Progenitor cell of endocrine pancreas (in vitro differentiated cells): ENCODE results near the gene DHODH. TPM values are rescaled to one million over a fixed set of nuclear protein-coding genes. Genes with fewer than 3 reads are reported as not detected.

Experiments used
- DNase-seq: peaks from one replicate; pipeline ENCODE4 v3.0.0; 2021; ENCODE audit warnings: low spot score; ENCODE audit not compliant: unreplicated experiment
- H3K27ac Mint-ChIP-seq: 2 replicates; pipeline ENCODE4 v1.8.0; 2021; ENCODE audit warnings: mild to moderate bottlenecking, moderate library complexity, mixed read lengths
- H3K27me3 Mint-ChIP-seq: 2 replicates; pipeline ENCODE4 v1.8.0; 2021; ENCODE audit warnings: mixed read lengths
- H3K36me3 Mint-ChIP-seq: 2 replicates; pipeline ENCODE4 v1.8.0; 2022; ENCODE audit warnings: mixed read lengths; ENCODE audit not compliant: insufficient read depth
- H3K4me1 Mint-ChIP-seq: 2 replicates; pipeline ENCODE4 v1.8.0; 2021; ENCODE audit warnings: low read depth, mixed read lengths
- H3K4me3 Mint-ChIP-seq: 2 replicates; pipeline ENCODE4 v1.8.0; 2021; ENCODE audit warnings: low read depth, mild to moderate bottlenecking, moderate library complexity, mixed read lengths
- H3K9me3 Mint-ChIP-seq: 2 replicates; pipeline ENCODE4 v1.8.0; 2021; ENCODE audit warnings: low read depth, mixed read lengths
- total RNA-seq: library from RNA; stranded (reverse); gene quantifications from 2 replicates; pipeline ENCODE4 v1.2.1, GENCODE V29; 2021
- TF ChIP-seq, protein P1 (sequence below): fragments of 200-600 bp; sonication (generic); IDR thresholded peaks from one replicate; pipeline ENCODE4 v1.5.0; 2021; ENCODE audit warnings: antibody characterized with exemption, mild to moderate bottlenecking; ENCODE audit not compliant: unreplicated experiment

The DHODH gene
- total RNA-seq, 1 donor from 2014 or later = 13.4 TPM

- TF ChIP-seq, protein P1, sequence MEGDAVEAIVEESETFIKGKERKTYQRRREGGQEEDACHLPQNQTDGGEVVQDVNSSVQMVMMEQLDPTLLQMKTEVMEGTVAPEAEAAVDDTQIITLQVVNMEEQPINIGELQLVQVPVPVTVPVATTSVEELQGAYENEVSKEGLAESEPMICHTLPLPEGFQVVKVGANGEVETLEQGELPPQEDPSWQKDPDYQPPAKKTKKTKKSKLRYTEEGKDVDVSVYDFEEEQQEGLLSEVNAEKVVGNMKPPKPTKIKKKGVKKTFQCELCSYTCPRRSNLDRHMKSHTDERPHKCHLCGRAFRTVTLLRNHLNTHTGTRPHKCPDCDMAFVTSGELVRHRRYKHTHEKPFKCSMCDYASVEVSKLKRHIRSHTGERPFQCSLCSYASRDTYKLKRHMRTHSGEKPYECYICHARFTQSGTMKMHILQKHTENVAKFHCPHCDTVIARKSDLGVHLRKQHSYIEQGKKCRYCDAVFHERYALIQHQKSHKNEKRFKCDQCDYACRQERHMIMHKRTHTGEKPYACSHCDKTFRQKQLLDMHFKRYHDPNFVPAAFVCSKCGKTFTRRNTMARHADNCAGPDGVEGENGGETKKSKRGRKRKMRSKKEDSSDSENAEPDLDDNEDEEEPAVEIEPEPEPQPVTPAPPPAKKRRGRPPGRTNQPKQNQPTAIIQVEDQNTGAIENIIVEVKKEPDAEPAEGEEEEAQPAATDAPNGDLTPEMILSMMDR = no peak
- no peak overlapping the region for H3K27ac Mint-ChIP-seq
- no peak overlapping the region for H3K4me3 Mint-ChIP-seq
- H3K27me3 Mint-ChIP-seq = no peaks in the 10 kb centered on the region
- no peak for DNase-seq
- no peaks in the 10 kb centered on the region for H3K9me3 Mint-ChIP-seq
- H3K4me1 Mint-ChIP-seq = peaks cover 7% of the 10 kb centered on the region
- no peaks in the 10 kb centered on the region for H3K36me3 Mint-ChIP-seq
Measured at GRCh38 chr16:71969353-71969752, 39.2 kb upstream of the DHODH start.

GRCh38 chr16:71971571-71971970 lies 37.0 kb upstream of the DHODH start:
- Mint-ChIP-seq H3K27ac (no peak overlapping the region), H3K4me3 (no peak overlapping the region), H3K36me3 (no peaks in the 10 kb centered on the region), H3K4me1 (peaks cover 7% of the 10 kb centered on the region), H3K9me3 (no peaks in the 10 kb centered on the region), H3K27me3 (no peaks in the 10 kb centered on the region)
- no peak for DNase-seq
- TF ChIP-seq, protein P1 = no peak

- H3K27ac Mint-ChIP-seq = no peak overlapping the region
- no peaks in the 10 kb centered on the region for H3K27me3 Mint-ChIP-seq
- DNase-seq = no peak
- H3K4me1 Mint-ChIP-seq = peaks cover 6% of the 10 kb centered on the region
- TF ChIP-seq, protein P1 = no peak
- H3K9me3 Mint-ChIP-seq = no peaks in the 10 kb centered on the region
- H3K4me3 Mint-ChIP-seq = no peak overlapping the region
- no peaks in the 10 kb centered on the region for H3K36me3 Mint-ChIP-seq
Measured at GRCh38 chr16:71972356-71972755, 36.2 kb upstream of the DHODH start.

DNA sequence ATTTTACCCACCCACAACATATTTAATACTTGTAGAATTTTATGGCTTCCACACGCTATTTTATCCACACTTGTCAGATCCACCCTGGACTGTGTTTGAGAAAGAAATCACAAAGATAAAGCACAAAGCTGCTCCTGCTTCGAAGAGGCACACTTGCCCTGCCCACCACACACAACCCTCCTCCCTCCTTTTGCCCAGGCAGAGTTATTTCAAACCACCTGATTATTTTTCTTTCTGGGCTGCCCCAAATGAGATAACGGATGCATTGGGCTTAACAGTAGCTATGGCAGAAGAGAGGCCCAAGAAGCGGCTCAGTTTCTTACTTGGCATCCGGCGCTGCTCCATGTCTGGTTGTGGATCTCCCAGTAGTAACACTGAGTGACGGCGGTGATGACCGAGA lies 35.5 kb upstream of the DHODH start:
- DNase-seq = no peak
- TF ChIP-seq, protein P1 = no peak
- H3K9me3 Mint-ChIP-seq = no peaks in the 10 kb centered on the region
- H3K4me1 Mint-ChIP-seq = peaks cover 6% of the 10 kb centered on the region
- H3K27me3 Mint-ChIP-seq = no peaks in the 10 kb centered on the region
- H3K27ac Mint-ChIP-seq = no peak overlapping the region
- H3K4me3 Mint-ChIP-seq = no peak overlapping the region
- no peaks in the 10 kb centered on the region for H3K36me3 Mint-ChIP-seq

DNA sequence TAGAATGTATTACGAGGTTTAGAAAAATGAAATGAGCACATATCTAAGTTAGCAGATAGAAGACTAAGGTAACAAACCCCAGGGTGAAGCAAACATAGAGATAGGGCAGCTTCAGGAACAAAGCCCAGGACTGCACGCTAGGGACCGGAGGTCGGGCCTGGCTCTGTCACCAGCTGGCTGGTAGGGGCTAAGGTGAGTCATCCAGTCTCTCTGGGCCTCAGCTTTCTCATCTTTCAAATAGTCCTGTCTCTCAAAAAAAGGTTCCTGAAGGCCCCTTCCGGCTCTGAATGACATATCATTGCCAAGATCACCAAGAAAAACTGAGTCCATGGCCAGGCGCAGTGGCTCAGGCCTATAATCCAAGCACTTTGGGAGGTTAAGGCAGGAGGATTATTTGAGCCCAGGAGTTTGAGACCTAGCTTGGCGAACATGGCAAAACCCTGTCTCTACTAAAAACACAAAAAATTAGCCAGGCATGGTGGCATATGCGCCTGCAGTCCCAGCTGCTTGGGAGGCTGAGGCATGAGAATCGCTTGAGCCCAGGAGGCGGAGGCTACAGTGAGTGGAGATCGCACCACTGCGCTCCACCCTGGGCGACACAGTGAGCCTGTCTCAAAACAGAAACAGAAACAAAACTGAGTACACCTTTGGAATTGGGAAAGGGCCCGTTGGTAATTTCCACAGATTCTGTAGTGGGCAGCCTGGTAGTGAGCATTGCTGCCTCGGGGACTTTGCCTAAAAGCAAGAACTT lies 34.3 kb upstream of the DHODH start:
- Mint-ChIP-seq H3K27ac (no peak overlapping the region), H3K36me3 (no peaks in the 10 kb centered on the region), H3K9me3 (no peaks in the 10 kb centered on the region), H3K4me3 (no peak overlapping the region), H3K4me1 (peaks cover 6% of the 10 kb centered on the region), H3K27me3 (no peaks in the 10 kb centered on the region)
- TF ChIP-seq, protein P1 = no peak
- DNase-seq = no peak
